NB4 (cell line): ENCODE results near the gene CMIP.
A peak's percentile ranks its signal among the peaks of the same experiment; 100 is the strongest.

Experiments
- DNase-seq: peaks from one replicate; pipeline ENCODE4 v3.0.0; 2010; ENCODE audit warnings: low read depth
- H3K4me3 ChIP-seq: one replicate; pipeline ENCODE4 v1.5.1; 2011; ENCODE audit warnings: mild to moderate bottlenecking, low read depth, low read length, moderate library complexity
- MYC ChIP-seq: IDR thresholded peaks from 2 replicates; pipeline ENCODE4 v1.6.1; 2011; ENCODE audit warnings: low read depth, low read length
- POLR2A ChIP-seq: IDR thresholded peaks from 2 replicates; pipeline ENCODE4 v1.6.1; 2011; ENCODE audit warnings: mild to moderate bottlenecking; ENCODE audit not compliant: insufficient read length; ENCODE audit errors: extremely low read depth
- TF ChIP-seq, protein P1 (sequence below): IDR thresholded peaks from one replicate; pipeline ENCODE4 v1.5.1; 2012; ENCODE audit warnings: low read depth, low read length
- TF ChIP-seq, protein P2 (sequence below): IDR thresholded peaks from 2 replicates; pipeline ENCODE4 v1.6.1; 2011; ENCODE audit warnings: low read depth, low read length

Gene CMIP

GRCh38 chr16:81746566-81746965 is 302.0 kb downstream of the CMIP start:
- DNase-seq, result no peak
- no peak for TF ChIP-seq MYC
- TF ChIP-seq, protein P1, sequence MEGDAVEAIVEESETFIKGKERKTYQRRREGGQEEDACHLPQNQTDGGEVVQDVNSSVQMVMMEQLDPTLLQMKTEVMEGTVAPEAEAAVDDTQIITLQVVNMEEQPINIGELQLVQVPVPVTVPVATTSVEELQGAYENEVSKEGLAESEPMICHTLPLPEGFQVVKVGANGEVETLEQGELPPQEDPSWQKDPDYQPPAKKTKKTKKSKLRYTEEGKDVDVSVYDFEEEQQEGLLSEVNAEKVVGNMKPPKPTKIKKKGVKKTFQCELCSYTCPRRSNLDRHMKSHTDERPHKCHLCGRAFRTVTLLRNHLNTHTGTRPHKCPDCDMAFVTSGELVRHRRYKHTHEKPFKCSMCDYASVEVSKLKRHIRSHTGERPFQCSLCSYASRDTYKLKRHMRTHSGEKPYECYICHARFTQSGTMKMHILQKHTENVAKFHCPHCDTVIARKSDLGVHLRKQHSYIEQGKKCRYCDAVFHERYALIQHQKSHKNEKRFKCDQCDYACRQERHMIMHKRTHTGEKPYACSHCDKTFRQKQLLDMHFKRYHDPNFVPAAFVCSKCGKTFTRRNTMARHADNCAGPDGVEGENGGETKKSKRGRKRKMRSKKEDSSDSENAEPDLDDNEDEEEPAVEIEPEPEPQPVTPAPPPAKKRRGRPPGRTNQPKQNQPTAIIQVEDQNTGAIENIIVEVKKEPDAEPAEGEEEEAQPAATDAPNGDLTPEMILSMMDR, result no peak
- no peak for TF ChIP-seq POLR2A
- TF ChIP-seq, protein P2, sequence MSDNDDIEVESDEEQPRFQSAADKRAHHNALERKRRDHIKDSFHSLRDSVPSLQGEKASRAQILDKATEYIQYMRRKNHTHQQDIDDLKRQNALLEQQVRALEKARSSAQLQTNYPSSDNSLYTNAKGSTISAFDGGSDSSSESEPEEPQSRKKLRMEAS, result no peak

DNA sequence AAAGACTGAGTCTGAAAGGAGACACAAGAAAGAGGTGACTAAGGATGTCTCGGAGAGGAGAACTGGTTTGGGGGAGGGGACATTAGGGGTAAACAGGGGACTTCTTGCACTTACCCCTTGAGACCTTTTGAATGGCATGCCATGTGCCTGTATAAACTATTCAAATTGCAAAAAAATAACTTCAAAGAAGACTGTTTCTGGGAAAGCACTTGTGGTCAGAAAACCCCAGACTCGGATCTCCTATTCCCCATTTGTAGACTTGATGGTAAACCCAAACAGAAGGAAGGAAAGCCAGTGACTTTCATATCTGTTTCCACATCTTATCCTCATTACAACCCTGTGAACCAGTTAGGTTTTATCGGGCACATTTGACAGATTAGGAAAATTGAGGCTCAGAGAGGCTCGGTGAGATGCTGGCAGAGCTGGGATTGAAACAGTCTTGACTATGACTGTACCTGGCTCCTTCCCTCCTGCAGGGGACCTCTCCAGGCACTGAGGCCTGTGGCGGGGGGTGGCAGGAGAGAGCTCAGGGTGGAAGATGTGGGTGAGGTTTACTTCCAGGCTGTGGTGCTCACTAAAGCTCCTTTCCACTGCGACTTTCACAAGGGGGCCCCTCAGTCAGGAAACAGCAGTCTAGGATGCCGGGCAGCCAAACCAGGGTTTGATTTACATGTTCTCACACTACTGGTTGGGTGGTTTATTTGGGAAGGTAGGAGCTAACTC is 304.0 kb downstream of the CMIP start:
- TF ChIP-seq, protein P1, result no peak
- no peak for TF ChIP-seq MYC
- TF ChIP-seq, protein P2, result no peak
- no peak for TF ChIP-seq POLR2A
- no peak overlapping the region for H3K4me3 ChIP-seq
- peak; percentile 48 for DNase-seq

More at GRCh38 chr16:81746566-81746965, 302.0 kb downstream of the CMIP start:
- peak overlapping the region; percentile 61 for H3K4me3 ChIP-seq

GRCh38 chr16:81752225-81752875 is 307.7 kb downstream of the CMIP start:
- DNase-seq, result peak; percentile 98
- no peak overlapping the region for H3K4me3 ChIP-seq
- TF ChIP-seq MYC (peak; percentile 63), POLR2A (no peak)
- TF ChIP-seq, protein P2, result peak; percentile 55; the same call in 1 of the 2 replicates
- TF ChIP-seq, protein P1, result no peak

DNA sequence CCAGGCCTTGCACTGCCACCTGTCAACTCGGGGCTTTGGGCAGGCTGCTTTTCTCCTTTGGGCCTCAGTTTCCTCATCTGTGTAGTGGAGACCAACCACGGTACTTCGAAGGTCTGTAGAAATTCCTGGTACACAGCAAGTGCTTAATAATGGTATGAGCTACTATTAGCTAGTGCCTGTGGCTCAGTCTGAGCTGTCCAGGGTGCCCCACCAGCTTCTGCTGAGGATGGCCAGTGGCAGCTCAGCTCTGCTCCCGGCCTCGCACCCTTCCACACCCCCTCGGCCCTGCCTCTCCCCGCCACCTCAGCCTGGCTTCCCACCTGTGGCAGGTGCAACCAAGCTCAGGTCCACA is 308.2 kb downstream of the CMIP start:
- no peak overlapping the region for H3K4me3 ChIP-seq
- no peak for DNase-seq
- TF ChIP-seq, protein P2, result no peak
- TF ChIP-seq MYC (no peak), POLR2A (no peak)
- TF ChIP-seq, protein P1, result no peak

DNA sequence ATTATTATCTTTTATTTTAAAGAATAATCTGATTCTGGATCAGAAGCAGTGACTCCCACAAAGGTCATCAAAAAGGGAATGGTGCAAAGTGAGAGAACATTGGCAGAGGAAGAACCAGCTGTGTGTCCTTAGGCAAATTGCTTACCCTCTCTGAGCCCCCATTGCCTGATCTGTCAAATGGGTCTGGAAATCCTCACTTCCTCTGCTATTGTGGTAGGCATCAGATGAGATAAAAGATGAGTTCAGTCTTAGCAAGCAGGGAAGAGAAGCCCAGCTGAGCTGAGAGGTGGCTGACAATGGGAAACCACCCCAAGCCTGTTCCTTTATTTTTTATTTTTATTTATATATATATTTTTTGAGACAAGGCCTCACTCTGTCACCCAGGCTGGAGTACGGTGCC is 310.2 kb downstream of the CMIP start:
- TF ChIP-seq POLR2A (no peak), MYC (no peak)
- TF ChIP-seq, protein P1, result no peak
- TF ChIP-seq, protein P2, result no peak
- no peak overlapping the region for H3K4me3 ChIP-seq
- DNase-seq, result no peak
